ENCODE results near the gene ABCC6. TPM values are rescaled to one million over a fixed set of nuclear protein-coding genes. Genes with fewer than 3 reads are reported as not detected.

The ABCC6 gene
- total RNA-seq: 0.18 and 4.0 TPM in 2 replicates

GRCh38 chr16:16222850-16223661 is at the start of gene ABCC6:
TSS of gene ABCC6 (minus strand) at chr16:16223494. CDS start at chr16:16223434, 60 bp downstream.

Other genes starting within 250 kb of the ABCC6 start
- 5.7 and 13.8 TPM in 2 replicates for gene NOMO3, start 9.0 kb upstream of the ABCC6 start, total RNA-seq
- 0.58 and 1.2 TPM in 2 replicates for gene NPIPA7, start 155.6 kb upstream of the ABCC6 start, total RNA-seq